Glomerular visceral epithelial cell (primary cell): Measurements from ENCODE around the gene MAP7D3.
"Not testable (repeated sequence)": the region's sequence is repeated elsewhere in the genome, so short reads cannot be mapped to it uniquely, and the experiment has no call there.

Experiments
- DNase-seq: peaks from one replicate; pipeline ENCODE4 v3.0.0-alpha.2; 2016; ENCODE audit errors: extremely low spot score

The MAP7D3 gene, protein sequence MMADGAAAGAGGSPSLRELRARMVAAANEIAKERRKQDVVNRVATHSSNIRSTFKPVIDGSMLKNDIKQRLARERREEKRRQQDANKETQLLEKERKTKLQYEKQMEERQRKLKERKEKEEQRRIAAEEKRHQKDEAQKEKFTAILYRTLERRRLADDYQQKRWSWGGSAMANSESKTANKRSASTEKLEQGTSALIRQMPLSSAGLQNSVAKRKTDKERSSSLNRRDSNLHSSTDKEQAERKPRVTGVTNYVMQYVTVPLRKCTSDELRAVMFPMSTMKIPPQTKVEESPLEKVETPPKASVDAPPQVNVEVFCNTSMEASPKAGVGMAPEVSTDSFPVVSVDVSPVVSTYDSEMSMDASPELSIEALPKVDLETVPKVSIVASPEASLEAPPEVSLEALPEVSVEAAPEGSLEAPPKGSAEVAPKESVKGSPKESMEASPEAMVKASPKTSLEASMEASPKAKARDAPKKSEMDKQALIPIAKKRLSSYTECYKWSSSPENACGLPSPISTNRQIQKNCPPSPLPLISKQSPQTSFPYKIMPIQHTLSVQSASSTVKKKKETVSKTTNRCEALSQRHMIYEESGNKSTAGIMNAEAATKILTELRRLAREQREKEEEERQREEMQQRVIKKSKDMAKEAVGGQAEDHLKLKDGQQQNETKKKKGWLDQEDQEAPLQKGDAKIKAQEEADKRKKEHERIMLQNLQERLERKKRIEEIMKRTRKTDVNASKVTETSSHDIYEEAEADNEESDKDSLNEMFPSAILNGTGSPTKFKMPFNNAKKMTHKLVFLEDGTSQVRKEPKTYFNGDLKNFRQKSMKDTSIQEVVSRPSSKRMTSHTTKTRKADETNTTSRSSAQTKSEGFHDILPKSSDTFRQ

DNA sequence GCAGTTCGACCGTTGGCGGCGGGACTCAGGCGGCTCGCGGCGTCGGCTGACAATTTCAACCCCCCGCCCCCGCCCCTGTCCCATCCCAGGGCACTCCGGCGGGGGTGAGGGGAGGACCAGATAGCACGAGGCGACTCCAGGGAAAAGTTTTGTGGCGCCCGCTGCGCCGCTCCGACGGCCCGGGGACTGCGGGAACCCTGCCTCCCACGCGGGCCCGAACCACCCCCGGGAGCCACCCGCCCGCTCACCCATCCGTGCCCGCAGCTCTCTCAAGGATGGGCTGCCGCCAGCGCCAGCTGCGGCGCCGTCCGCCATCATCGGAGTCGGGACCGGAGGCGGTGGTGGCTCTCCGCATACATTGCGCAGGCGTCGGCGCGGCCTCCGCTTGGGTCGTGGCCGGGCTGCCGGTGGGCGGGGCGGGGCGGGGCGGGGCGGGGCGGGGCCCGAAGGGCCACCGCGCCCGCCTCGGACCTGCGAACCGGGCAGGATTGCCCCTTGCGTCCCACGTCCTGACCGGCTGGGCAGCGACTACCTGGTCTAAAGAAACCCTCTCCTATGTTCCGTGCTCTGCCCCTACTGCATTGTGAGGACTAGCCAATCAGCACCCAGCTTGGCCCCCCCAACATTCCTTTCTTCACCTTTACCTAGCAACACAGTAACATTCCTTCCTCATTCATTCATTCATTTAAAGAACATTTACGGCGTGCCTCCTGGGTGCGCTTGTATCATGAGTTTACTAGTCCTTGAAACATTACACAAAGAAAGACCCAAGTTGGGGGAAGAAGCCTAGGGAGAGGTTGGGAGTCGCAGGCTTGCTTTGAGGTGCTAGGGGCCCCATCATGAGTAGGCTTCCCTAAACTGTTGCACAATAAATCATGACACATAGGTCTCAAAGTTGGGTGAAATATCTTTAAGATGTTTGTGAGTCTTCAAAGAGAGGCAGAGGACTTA is at the start of gene MAP7D3:
Gene MAP7D3, minus strand, starts transcription at position 360 of the 951 bp plus-strand sequence. Its CDS starts 42 bp downstream, at position 318.
- peak; percentile 57 for DNase-seq

DNA sequence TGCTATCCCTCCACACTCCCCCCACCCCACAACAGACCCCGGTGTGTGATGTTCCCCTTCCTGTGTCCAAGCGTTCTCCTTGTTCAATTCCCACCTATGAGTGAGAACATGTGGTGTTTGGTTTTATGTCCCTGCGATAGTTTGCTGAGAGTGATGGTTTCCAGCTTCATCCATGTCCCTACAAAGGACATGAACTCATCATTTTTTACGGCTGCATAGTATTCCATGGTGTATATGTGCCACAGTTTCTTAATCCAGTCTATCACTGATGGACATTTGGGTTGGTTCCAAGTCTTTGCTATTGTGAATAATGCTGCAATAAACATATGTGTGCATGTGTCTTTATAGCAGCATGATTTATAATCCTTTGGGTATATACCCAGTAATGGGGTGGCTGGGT is 49.5 kb upstream of the MAP7D3 start, which contains the start of gene ADGRG4:
Gene ADGRG4, plus strand, starts transcription at position 243 of the 400 bp plus-strand sequence. CDS start 7,815 bp downstream, outside the sequence.
- not testable (repeated sequence) for DNase-seq

DNA sequence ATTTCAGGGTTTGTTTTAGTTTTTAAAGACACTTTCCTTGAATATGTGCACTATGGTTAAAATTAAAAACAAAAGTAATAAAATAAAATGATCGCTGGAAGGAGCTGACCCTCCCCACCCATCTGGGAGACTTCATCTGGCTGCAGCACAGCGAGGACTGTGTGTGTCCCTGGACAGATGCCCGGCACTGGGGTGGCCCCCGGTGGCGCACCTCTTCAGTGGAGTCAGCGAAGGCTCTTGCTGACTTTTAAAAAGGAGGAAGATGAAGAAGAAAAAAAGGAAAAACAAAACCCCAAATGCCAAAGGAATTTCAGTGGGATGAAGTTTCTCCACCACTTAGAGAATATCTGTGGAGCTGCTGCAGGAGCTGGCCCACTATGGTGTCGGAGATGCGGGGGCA is 44.2 kb upstream of the MAP7D3 start:
- DNase-seq, result no peak

DNA sequence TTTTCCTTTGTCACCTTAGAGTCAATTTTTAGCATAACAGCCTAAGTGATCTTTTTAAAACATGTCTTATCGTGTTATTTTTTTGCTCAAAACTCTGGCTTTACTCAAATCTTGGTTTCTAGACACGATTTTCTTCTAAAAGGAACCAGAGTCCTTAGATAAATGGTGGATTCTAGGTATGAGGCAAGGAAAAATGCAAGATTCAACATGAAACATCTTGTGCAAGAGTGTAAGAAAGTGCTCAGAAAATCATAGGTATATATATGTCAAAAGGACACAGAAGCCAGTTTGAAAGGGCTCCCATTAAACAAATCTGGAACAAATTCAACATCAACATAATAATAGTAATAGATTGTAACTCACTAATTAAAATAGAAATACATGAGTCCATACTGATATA is 41.5 kb upstream of the MAP7D3 start:
- no peak for DNase-seq

DNA sequence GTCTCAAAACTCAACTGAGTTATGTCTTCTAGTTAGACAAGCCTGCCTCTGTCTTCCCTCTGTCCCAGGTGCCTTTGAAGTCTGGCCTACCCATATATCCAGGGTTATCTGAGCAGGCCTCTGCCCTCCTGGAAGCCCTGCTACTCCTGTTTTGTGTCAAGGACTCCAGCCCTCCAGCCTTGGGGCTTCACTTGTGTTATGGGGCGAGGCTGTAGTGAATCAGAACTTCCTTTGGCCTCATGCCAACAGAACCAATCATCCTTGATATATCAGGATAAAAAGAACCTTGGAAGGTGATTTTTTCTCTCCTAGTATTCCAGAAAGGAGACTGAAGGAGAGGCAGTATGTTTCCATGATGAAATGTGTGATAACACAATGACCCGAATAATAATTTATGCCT is 40.6 kb upstream of the MAP7D3 start:
- DNase-seq, result no peak

DNA sequence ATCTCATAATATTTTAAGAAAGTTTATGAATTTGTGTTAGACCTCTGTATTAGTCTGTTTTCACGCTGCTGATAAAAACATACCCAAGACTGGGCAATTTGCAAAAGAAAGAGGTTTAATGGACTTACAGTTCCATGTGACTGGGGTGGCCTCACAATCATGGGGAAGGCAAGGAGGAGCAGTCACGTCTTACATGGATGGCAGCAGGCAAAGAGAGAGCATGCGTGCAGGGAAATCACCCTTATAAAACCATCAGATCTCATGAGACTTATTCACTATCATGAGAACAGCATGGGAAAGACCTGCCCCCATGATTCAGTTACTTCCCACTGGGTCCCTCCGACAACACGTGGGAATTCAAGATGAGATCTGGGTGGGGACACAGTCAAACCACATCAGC is 35.2 kb upstream of the MAP7D3 start:
- not testable (repeated sequence) for DNase-seq

DNA sequence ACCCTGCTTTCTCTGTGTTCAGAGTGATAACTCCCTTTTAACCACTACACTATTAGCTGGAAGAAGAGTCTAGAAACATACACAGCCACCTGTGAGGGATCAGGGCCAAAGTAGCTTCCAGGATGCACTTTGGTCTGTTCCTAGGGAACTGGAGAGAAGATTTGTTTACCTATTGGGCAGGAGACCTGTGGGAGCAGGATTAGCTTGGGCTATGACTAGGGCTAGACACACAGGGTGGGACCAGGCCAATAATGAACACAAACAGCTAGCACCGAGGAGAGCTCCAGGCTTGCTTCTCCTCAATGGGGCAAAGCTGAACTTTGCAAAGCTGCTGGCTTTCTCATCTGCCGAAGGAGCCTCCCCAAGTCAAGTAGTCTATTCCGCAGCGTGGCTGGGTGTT is 24.4 kb upstream of the MAP7D3 start:
- DNase-seq, result no peak

DNA sequence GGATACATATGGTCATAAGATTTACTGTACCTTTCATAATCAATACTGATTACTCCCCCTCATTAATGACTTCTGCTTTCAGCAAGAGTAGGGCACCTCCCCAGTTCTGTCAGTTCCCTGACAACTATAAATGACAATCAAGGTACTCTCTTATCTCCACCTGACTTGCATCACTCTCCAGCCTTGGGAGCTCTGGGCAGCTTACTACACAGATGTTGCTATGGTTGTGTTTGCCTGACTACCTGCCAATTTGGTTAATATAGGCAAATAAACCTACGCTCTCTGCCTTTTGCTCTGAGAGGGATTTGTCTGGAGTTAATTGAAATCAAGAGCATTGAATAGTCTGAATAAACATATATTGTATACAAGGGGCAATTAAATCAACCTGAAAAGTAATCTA is 22.8 kb upstream of the MAP7D3 start:
- no peak for DNase-seq

DNA sequence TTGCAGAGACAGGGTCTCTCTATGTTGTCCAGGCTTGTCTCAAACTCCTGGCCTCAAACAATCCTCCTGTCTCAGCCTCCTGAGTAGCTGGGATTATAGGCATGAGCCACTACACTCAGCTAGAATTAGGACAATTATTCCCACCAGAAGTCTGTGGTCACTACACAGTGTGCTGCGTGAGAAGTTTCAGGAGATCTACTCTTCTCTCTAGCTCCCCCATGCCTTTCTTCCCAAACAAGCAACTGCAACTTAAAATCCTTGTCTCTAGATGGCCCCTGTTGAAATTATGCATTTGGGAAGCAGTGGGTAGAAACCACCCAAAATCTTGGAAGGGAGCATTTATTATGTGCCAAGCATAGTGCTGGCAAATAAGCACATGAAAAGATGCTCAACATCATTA is 21.1 kb upstream of the MAP7D3 start:
- DNase-seq, result no peak

DNA sequence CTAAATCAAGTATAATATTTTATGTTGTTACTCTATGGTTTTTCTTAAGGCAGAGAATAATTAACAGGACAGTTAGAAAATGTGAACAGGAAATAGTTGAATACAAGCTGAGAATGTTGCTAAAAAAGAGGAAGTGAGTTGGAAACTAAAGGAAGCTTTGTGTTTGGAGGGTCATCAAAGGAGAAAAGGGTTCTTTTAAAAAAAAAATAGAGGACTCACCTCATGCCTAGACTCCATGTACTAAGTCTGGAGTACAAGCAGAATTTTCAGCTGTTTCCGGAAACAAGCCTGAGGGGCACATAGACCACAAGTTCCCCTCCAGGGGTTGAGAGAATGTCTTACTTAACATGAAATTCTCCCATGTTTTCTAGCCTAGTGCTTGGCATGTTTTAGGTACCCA is 20.1 kb upstream of the MAP7D3 start:
- no peak for DNase-seq

DNA sequence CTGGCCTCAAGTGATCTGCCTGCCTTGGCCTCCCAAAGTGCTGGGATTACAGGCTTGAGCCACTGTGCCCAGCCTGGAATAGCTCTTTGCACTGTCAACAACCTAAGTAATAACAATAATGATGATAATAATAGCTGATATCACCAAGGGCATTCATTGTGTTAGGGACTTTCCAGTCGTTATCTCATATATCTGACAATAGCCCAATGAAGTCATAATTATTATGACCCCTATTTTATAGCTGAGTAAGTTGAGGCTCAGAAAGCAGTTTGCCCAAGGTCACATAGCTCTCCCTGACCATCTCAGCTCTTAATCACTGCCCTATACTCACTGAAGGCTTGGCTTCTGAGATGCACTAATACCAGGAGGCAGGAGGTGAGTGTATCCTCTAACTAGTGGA is 18.7 kb upstream of the MAP7D3 start:
- DNase-seq, result no peak

DNA sequence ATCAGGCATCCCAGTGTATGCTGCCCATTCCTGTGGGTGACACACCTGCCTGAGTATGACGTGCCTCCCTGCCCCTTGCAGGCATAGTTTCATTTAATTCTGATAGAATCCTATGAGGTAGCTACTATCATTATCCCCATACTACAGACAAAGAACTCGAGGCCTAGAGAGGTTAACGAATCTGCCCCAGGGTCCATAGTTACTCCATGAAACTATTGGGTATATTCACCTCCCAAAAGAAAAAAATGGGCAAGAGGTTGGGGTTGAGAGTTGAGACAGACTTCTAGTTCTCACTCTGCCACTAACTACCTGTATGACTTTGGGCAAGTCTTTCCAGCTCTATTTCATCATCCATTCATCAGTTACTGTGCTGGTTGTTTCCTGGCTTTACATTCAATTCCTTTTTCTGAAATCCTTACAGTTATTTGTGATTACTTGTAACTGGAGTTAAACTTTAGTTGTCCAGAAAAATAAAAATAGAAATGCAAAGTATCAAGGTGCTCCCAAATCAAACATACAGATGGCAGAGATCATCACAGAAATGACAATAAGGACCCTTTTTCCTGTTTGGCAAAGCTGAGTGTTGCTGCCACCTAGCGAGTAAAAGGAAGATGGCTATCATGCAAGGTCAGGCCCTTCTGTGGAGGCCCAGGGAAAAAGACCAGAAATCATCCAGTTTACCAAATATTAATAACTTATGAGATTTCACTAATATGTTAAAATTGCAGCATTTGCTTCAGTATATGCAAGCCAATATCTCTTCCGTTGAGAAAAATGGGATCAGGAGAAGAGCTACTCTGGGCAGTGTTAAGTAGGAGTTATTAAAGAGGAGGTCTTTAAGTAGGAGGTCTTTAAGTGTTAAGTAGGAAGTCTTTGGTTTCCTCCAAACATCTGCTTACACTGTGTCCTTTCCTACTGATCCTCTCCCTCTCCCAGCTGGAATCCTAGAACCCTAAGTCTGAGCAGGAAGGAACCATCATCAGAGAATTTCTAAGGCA is 17.1 kb upstream of the MAP7D3 start:
- peak; percentile 47 for DNase-seq

DNA sequence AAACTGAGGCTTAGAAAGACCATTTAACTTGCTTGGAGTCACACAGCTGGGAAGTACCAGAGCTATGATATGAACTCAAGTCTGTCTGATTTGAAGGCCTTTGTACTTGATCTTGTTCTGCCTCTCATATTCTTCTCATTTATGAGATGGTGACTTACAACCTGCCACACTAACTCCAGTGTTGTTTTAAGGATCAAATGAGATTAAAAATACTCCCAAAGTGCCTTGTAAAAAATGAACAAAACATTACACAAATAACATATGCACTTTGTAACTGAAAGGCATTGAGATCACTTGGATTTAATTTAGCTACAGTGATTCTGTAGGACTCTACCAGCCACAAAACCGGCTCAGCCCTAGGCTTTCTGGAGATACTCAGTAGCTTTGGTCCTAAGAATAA is 15.6 kb upstream of the MAP7D3 start:
- DNase-seq, result no peak

DNA sequence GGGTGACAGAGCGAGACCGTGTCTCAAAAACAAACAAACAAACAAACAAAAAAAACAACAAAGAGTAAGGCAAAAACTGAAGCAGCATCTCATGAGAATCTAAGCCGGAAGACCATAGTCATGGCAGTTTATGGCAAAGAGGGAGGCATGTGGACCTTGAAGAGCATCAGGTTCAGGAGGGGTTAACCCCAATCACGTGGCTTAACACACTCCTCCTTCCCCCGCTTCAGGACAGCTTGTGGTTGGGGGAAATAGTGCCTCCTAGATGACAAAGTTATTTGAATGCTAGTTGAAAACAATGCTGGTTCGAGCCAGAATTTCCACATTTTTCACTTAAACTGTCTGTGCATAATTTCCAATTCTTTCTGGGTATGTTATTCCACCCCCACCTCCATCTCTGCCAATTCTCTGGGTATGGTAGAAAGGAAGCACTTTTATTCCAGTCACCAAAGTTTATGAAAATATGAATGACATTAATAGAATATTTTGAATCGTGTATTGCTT is 11.7 kb upstream of the MAP7D3 start:
- no peak for DNase-seq

DNA sequence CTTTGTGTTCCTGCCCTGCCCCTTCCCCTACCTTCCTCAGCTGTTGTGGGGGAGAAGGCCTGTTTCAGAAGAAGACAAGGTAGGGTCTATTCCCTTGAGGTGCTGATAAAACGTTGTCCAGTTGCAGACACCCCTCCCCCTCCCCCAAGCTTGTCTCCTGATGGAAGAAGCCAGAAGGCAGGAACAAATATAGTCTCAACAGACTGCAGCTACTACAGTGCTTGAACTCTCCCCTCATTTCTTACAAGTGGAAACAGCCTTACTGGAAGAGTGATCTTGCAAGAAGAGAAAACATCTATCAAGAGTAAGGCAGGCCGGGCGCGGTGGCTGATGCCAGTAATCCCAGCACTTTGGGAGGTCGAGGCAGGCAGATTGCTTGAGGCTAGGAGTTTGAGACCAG is 11.0 kb upstream of the MAP7D3 start:
- DNase-seq, result no peak

DNA sequence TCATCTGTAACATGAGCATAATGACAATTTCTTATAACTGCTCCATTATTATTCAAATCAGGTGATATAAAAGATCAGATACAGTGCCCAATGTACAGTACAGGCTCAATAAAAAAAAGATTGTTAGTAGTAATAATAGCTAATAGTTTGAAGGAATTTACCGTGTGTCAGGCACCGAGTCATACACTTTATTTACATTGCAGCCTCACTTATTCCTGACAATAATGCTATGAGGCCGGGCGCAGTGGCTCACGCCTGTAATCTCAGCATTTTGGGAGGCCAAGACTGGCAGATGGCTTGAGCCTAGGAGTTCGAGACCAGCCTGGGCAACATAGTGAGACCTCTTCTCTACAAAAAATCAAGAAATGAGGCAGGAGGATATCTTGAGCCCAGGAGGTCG is 10.1 kb upstream of the MAP7D3 start:
- DNase-seq, result no peak

DNA sequence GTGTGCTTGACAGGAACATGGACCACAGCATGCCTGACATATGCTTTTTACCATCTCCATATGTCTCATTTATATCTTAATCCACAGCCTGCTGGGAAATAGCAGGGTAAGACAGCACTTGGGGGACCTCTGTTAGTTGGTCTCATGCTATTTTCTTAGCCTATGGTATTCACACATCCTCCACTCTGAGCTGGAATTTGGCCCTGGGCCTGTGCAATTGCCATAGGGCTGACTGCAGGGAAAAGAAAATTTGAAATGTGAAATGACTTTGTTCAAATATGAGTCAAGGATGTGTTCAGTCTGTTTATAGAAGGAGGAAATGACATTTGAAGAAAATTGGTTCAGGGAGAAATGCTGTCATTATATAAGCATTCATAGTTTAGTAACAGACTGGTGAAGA is 9.6 kb upstream of the MAP7D3 start:
- DNase-seq, result peak; percentile 33

DNA sequence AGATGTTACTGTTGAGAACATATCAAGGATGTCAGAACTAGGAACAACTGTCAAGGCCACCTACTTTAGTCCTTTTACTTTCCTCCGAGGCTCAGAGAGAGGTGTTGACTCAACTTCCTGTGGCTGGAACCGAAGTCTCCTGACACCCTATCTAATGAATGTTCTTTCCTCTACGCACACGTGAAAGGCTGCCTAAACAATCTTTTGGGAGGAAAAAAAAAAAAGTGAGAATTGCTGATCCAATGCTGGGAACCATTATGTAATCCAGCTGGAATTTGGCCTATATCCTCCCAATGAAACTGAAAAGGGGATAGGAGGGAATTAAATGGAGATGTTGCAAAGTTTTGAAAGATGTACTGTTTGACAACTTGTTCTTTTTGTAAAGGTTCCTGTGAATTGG is 8.3 kb upstream of the MAP7D3 start:
- DNase-seq, result peak; percentile 62

DNA sequence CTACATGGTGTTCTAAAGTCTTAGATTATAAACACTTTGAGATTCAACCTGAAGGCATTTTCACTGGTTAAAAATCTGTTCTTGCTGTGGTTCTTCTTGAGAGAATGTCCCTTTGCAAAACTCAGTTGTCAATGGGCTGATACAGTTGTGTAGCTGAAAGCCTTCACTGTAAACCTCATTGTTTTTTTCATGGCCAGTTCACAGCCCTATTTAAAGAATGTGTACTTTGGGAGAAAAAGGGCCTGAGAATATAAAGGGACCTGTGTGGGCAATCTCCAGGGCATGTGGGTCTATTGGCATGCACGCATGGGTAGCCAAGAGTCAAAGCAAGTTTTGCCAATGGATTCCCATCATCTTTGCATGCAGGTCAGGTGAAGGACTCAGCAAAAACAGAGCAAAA is 7.8 kb upstream of the MAP7D3 start:
- DNase-seq, result peak; percentile 17

DNA sequence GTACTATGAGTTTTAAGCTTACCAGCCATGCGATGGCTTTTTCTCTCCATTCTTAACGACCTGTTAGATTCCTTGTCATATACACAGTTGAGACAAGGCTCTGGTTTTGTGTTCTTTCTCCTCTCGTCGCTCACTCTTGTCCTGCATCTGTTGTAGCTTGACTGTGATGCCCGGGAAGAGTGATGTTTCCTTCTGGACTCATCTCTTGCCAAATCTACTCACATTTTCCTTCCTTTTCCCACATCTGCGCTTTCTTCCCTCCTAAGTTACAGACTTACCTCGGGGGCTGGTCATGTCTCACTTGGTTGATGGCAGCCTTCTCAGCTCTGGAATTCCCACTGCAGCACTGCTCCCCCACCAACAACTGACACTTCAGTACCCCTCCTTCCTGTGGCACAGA is 4.8 kb upstream of the MAP7D3 start:
- DNase-seq, result no peak
